ENCODE results near the gene NR5A2.

DNA sequence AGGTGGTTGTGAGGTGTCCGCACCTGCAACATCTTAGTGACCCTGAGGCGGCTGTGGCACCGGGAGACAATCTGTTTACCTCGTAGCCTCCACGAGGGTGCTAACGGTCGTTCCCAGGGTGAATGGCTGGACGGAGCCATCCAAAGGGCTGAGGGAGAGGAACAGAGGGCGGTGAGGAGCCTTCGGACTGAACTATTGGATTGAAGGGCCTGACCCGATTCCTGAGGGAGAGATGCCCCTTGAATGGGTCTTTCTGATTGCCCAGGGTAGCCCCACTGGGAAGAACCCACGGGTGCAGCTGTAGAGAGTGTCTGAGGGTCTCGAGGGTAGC, 2.3 kb downstream of the NR5A2 start:
- TF ChIP-seq, protein P1, sequence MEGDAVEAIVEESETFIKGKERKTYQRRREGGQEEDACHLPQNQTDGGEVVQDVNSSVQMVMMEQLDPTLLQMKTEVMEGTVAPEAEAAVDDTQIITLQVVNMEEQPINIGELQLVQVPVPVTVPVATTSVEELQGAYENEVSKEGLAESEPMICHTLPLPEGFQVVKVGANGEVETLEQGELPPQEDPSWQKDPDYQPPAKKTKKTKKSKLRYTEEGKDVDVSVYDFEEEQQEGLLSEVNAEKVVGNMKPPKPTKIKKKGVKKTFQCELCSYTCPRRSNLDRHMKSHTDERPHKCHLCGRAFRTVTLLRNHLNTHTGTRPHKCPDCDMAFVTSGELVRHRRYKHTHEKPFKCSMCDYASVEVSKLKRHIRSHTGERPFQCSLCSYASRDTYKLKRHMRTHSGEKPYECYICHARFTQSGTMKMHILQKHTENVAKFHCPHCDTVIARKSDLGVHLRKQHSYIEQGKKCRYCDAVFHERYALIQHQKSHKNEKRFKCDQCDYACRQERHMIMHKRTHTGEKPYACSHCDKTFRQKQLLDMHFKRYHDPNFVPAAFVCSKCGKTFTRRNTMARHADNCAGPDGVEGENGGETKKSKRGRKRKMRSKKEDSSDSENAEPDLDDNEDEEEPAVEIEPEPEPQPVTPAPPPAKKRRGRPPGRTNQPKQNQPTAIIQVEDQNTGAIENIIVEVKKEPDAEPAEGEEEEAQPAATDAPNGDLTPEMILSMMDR (conservative IDR thresholded peaks at IDR 0.05 in 1 of 2, IDR thresholded peaks at IDR 0.05 in 1 of 2; ENCODE audit: extremely low read depth in 1 of 2, insufficient read depth in 1 of 2, low read depth in 1 of 2, low read length in 2 of 2): no peak
- TF ChIP-seq EZH2 (IDR thresholded peaks at IDR 0.05; ENCODE audit: borderline replicate concordance, low read length): no peak

All from mammary epithelial cell (primary cell).